IMR-90 (cell line): ENCODE measurements around the gene ADCY5. TPM values are rescaled to one million over a fixed set of nuclear protein-coding genes. Genes with fewer than 3 reads are reported as not detected.

ENCODE experiments used
- ATAC-seq: fragments of 200-7000 bp; cut with Tn5 transposase; 2 replicates; pipeline ENCODE4 v1.9.1; 2020; ENCODE audit warnings: low read depth, mild to moderate bottlenecking, moderate library complexity
- BruUV-seq: library from RNA; stranded (reverse); fragments of 400-500 nt; replicated peaks from 2 replicates; lab custom pipeline; 2021; lab: Mats Ljungman, UMichigan
- CTCF ChIA-PET: fragments of 300-600 bp; formaldehyde crosslinking; extraction: SDS; loops from one replicate; lab custom pipeline; 2021; ENCODE audit warnings: antibody characterized with exemption; lab: Yijun Ruan, JAX
- POLR2A ChIA-PET: fragments of 300-600 bp; sonication (Branson Sonifier 250); formaldehyde crosslinking; loops from one replicate; lab custom pipeline; 2022; ENCODE audit warnings: antibody characterized with exemption; ENCODE audit not compliant: unreplicated experiment; lab: Charles Lee
- DNase-seq: peaks from one replicate; pipeline ENCODE4 v3.0.0; 2013
- H2AFZ ChIP-seq: replicated peaks from 2 replicates; pipeline ENCODE3; 2013; ENCODE audit warnings: low read length, mild to moderate bottlenecking; ENCODE audit not compliant: poor library complexity
- H2AK5ac ChIP-seq: 2 replicates; pipeline ENCODE4 v1.6.1; 2013; ENCODE audit warnings: low read depth, low read length, inconsistent platforms
- H2AK9ac ChIP-seq: replicated peaks from 2 replicates; pipeline ENCODE3; 2013; ENCODE audit warnings: mild to moderate bottlenecking, low read depth, low read length, moderate library complexity; ENCODE audit not compliant: poor library complexity
- H2BK120ac ChIP-seq: 2 replicates; pipeline ENCODE4 v1.6.1; 2013; ENCODE audit warnings: low read depth, low read length, inconsistent platforms
- H2BK15ac ChIP-seq: 3 replicates; pipeline ENCODE4 v1.6.1; 2013; ENCODE audit warnings: low read depth, low read length, inconsistent platforms
- H2BK20ac ChIP-seq: 2 replicates; pipeline ENCODE4 v1.6.1; 2013; ENCODE audit warnings: low read depth, mild to moderate bottlenecking, inconsistent platforms, low read length, moderate library complexity
- H2BK5ac ChIP-seq: 2 replicates; pipeline ENCODE4 v1.6.1; 2013; ENCODE audit warnings: mild to moderate bottlenecking, low read depth, low read length, inconsistent platforms; ENCODE audit not compliant: poor library complexity, severe bottlenecking
- H3K14ac ChIP-seq: replicated peaks from 2 replicates; pipeline ENCODE4 v1.6.1; 2013; ENCODE audit warnings: low read depth, low read length, inconsistent platforms
- H3K18ac ChIP-seq: 2 replicates; pipeline ENCODE4 v1.6.1; 2013; ENCODE audit warnings: low read depth, low read length, control low read depth
- H3K23ac ChIP-seq: 2 replicates; pipeline ENCODE4 v1.6.1; 2013; ENCODE audit warnings: low read depth, low read length, inconsistent platforms
- H3K27ac ChIP-seq: 2 replicates; pipeline ENCODE4 v1.5.1; 2013; ENCODE audit warnings: mild to moderate bottlenecking, control low read depth, low read length; ENCODE audit not compliant: insufficient read depth
- H3K27me3 ChIP-seq: 2 replicates; pipeline ENCODE4 v1.6.1; 2013; ENCODE audit warnings: low read length; ENCODE audit not compliant: control insufficient read depth, insufficient read depth
- H3K36me3 ChIP-seq: 2 replicates; pipeline ENCODE4 v1.6.1; 2013; ENCODE audit warnings: low read length, mixed read lengths; ENCODE audit not compliant: control insufficient read depth, insufficient read depth
- H3K4ac ChIP-seq: 2 replicates; pipeline ENCODE4 v1.6.1; 2013; ENCODE audit warnings: low read depth, low read length, inconsistent platforms
- H3K4me1 ChIP-seq: 2 replicates; pipeline ENCODE4 v1.6.1; 2013; ENCODE audit warnings: low read length, mixed read lengths; ENCODE audit not compliant: control insufficient read depth, insufficient read depth
- H3K4me2 ChIP-seq: 2 replicates; pipeline ENCODE4 v1.6.1; 2013; ENCODE audit warnings: low read depth, mild to moderate bottlenecking, control low read depth, low read length, moderate library complexity
- H3K4me3 ChIP-seq: 2 replicates; pipeline ENCODE4 v1.5.1; 2013; ENCODE audit warnings: low read depth, mild to moderate bottlenecking, control low read depth, low read length, moderate library complexity; ENCODE audit not compliant: insufficient read depth
- H3K56ac ChIP-seq: 2 replicates; pipeline ENCODE4 v1.6.1; 2013; ENCODE audit warnings: low read length, inconsistent platforms; ENCODE audit not compliant: insufficient read depth; ENCODE audit errors: extremely low read depth
- H3K79me1 ChIP-seq, 2 experiments: 2 replicates each; pipeline ENCODE4 v1.6.1; 2013; ENCODE audit warnings: low read length in 2 of 2, inconsistent platforms in 1 of 2, low read depth in 1 of 2
- H3K9ac ChIP-seq: 2 replicates; pipeline ENCODE4 v1.6.1; 2013; ENCODE audit warnings: low read depth, low read length, control low read depth
- H3K9me1 ChIP-seq: 2 replicates; pipeline ENCODE4 v1.6.1; 2013; ENCODE audit warnings: low read length, inconsistent platforms; ENCODE audit not compliant: insufficient read depth
- H3K9me3 ChIP-seq: 2 replicates; pipeline ENCODE4 v1.6.1; 2013; ENCODE audit warnings: low read length; ENCODE audit not compliant: control insufficient read depth, insufficient read depth
- H4K20me1 ChIP-seq: 2 replicates; pipeline ENCODE4 v1.6.1; 2013; ENCODE audit warnings: low read length, inconsistent platforms; ENCODE audit not compliant: insufficient read depth
- H4K5ac ChIP-seq: 2 replicates; pipeline ENCODE4 v1.6.1; 2013; ENCODE audit warnings: mild to moderate bottlenecking, low read depth, low read length, control low read depth
- H4K8ac ChIP-seq, 2 experiments: 2 replicates each; pipeline ENCODE4 v1.6.1; 2013; ENCODE audit warnings: low read depth in 2 of 2, low read length in 2 of 2, control low read depth in 1 of 2, inconsistent platforms in 1 of 2
- H4K91ac ChIP-seq: 2 replicates; pipeline ENCODE4 v1.6.1; 2013; ENCODE audit warnings: low read depth, low read length, inconsistent platforms; ENCODE audit not compliant: insufficient read depth
- FOS ChIP-seq: fragments of 150-350 bp; IDR thresholded peaks from 2 replicates; pipeline ENCODE4 v1.6.1; 2016; ENCODE audit warnings: low read depth, low read length
- MAFK ChIP-seq: IDR thresholded peaks from 2 replicates; pipeline ENCODE4 v1.6.1; 2012; ENCODE audit warnings: low read depth, low read length, improper control_type of control experiment
- MXI1 ChIP-seq: IDR thresholded peaks from 2 replicates; pipeline ENCODE4 v1.6.1; 2012; ENCODE audit warnings: low read depth, mild to moderate bottlenecking, low read length, moderate library complexity, borderline replicate concordance
- NFE2L2 ChIP-seq: fragments of 150-350 bp; IDR thresholded peaks from 2 replicates; pipeline ENCODE4 v1.6.1; 2016; ENCODE audit warnings: low read depth, mild to moderate bottlenecking, low read length
- POLR2A ChIP-seq: IDR thresholded peaks from 2 replicates; pipeline ENCODE4 v1.6.1; 2012; ENCODE audit warnings: mild to moderate bottlenecking, low read depth, low read length
- RAD21 ChIP-seq: IDR thresholded peaks from 2 replicates; pipeline ENCODE4 v1.6.1; 2012; ENCODE audit warnings: low read length, improper control_type of control experiment
- RCOR1 ChIP-seq: IDR thresholded peaks from 2 replicates; pipeline ENCODE4 v1.6.1; 2012; ENCODE audit warnings: mild to moderate bottlenecking, low read length, improper control_type of control experiment; ENCODE audit not compliant: insufficient replicate concordance
- RFX5 ChIP-seq: IDR thresholded peaks from 2 replicates; pipeline ENCODE4 v1.8.0; 2012; ENCODE audit warnings: low read depth, mild to moderate bottlenecking, low read length, moderate library complexity
- SMC3 ChIP-seq: fragments of 150-350 bp; IDR thresholded peaks from 2 replicates; pipeline ENCODE4 v1.6.1; 2016; ENCODE audit warnings: low read depth, mild to moderate bottlenecking, antibody characterized with exemption, low read length, moderate library complexity
- WGBS, 2 experiments: methylation state at CpG; one replicate each; pipeline versions ENCODE4 v1.1.5 to v1.1.7; 2013; ENCODE audit warnings: missing lambda C conversion rate in 2 of 2; ENCODE audit not compliant: insufficient read length in 1 of 2; ENCODE audit errors: extremely low coverage in 2 of 2; 5-methylcytosine and 5-hydroxymethylcytosine counted together
- dilution Hi-C: fragments of 300-500 bp; cut with HindIII; formaldehyde crosslinking; loops from one replicate; pipeline ENCODE4 v1.14.3; 2018; ENCODE audit warnings: low sequenced_read_pairs; ENCODE audit not compliant: unreplicated experiment
- in situ Hi-C: fragments of 300-500 bp; cut with MboI; formaldehyde crosslinking; loops from 3 replicates; pipeline ENCODE4 v1.14.3; 2019; ENCODE audit warnings: low sequenced_read_pairs, inconsistent platforms, mixed read lengths
- intact Hi-C: fragments of 100-400 bp; cut with micrococcal nuclease; formaldehyde crosslinking; loops from 2 replicates; pipeline ENCODE4 v1.10.0; 2022
- polyA plus RNA-seq, 3 experiments: library from polyadenylated mRNA; depleted of rRNA; stranded (reverse); fragments of >200 nt; gene quantifications; 2 replicates each; pipeline ENCODE4 v1.2.3, GENCODE V29; 2012; ENCODE audit warnings: low replicate concordance in 1 of 3
- total RNA-seq: library from RNA; depleted of rRNA; stranded (reverse); fragments of >200 nt; gene quantifications from 2 replicates; pipeline ENCODE4 v1.2.3, GENCODE V29; 2012
- TF ChIP-seq, protein P1 (sequence below): conservative IDR thresholded peaks from 2 replicates; pipeline ENCODE4 v1.5.1; 2012; ENCODE audit warnings: mild to moderate bottlenecking, low read depth, low read length, improper control_type of control experiment
- TF ChIP-seq, protein P2 (sequence below): fragments of 150-350 bp; IDR thresholded peaks from 2 replicates; pipeline ENCODE4 v1.6.1; 2016; ENCODE audit warnings: low read depth, mild to moderate bottlenecking, low read length, moderate library complexity, borderline replicate concordance
- TF ChIP-seq, protein P3 (sequence below): fragments of 150-350 bp; IDR thresholded peaks from 2 replicates; pipeline ENCODE4 v1.6.1; 2017; ENCODE audit warnings: mild to moderate bottlenecking, antibody characterized with exemption, low read length, low read depth

Gene ADCY5
- total and polyA plus RNA-seq, 2 of the 4 experiments (the other 2 are of a cell fraction), result 0.14 to 0.18 TPM

DNA sequence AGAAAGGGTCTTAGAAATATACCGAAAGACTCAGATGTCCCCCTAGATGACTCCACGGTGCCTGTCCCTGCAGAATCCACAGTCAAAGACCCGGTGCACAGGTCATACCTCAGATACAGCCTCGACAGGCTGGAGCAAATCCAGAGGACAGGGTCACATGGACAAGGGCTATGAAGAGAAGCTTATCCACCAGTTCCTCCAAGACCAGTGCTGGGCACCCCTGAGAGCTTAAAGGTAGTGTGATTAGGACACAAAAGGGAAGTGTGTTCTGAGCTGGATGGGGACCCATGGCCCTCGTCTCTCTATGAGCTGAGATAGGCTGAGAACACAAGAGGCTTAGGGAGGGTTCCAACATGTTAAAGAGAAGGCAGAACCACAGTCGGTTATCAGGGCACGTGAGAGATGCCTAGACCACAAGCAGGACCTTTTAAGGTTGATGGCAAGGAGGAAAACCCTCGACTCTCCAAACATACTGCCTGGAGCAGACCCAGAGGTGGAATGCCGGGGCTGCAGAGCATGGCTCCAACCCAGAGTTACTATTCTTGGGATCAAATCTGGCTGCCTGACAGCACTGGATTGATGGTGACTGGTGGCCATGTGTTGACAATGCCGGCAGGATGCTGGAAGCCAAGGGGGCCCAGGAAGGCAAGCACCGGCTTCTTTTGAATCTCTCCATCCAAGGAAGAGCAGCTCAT lies 46.9 kb downstream of the ADCY5 start:
- DNase-seq (no peak), ATAC-seq (no peak)
- Histone ChIP-seq H3K27ac (no peak overlapping the region), H3K4me2 (no peak overlapping the region), H2AFZ (no peak overlapping the region), H3K4me3 (no peak overlapping the region), H3K4ac (no peak overlapping the region), H4K20me1 (no peaks in the 10 kb centered on the region), H4K5ac (no peak overlapping the region), H3K79me1 (no peaks in the 10 kb centered on the region), H4K91ac (no peak overlapping the region), H3K56ac (no peak overlapping the region), H3K23ac (no peak overlapping the region), H2BK20ac (no peak overlapping the region), H3K9ac (no peak overlapping the region), H3K9me3 (no peaks in the 10 kb centered on the region), H4K8ac (no peak overlapping the region), H3K27me3 (peaks cover 47% of the 10 kb centered on the region), H3K4me1 (no peaks in the 10 kb centered on the region; the same call in 1 of the 2 replicates), H3K9me1 (no peaks in the 10 kb centered on the region), H2AK5ac (no peak overlapping the region), H2BK15ac (no peak overlapping the region), H2AK9ac (no peak overlapping the region), H3K14ac (no peak overlapping the region), H3K18ac (no peak overlapping the region), H3K36me3 (no peaks in the 10 kb centered on the region), H2BK120ac (no peak overlapping the region), H2BK5ac (no peak overlapping the region)
- WGBS, 2 experiments, result 0% methylated on average over 1 of the region's 11 CpGs; no CpG with 5 or more reads in 1 of the 2 experiments
- dilution Hi-C loops (no loop called here), intact Hi-C loops (no loop called here), in situ Hi-C loops (no loop called here)
- no TSS peak for BruUV-seq
- TF ChIP-seq, protein P1, sequence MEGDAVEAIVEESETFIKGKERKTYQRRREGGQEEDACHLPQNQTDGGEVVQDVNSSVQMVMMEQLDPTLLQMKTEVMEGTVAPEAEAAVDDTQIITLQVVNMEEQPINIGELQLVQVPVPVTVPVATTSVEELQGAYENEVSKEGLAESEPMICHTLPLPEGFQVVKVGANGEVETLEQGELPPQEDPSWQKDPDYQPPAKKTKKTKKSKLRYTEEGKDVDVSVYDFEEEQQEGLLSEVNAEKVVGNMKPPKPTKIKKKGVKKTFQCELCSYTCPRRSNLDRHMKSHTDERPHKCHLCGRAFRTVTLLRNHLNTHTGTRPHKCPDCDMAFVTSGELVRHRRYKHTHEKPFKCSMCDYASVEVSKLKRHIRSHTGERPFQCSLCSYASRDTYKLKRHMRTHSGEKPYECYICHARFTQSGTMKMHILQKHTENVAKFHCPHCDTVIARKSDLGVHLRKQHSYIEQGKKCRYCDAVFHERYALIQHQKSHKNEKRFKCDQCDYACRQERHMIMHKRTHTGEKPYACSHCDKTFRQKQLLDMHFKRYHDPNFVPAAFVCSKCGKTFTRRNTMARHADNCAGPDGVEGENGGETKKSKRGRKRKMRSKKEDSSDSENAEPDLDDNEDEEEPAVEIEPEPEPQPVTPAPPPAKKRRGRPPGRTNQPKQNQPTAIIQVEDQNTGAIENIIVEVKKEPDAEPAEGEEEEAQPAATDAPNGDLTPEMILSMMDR, result no peak
- TF ChIP-seq FOS, result no peak
- TF ChIP-seq POLR2A, result no peak
- no peak for TF ChIP-seq NFE2L2
- TF ChIP-seq MXI1, result no peak
- no peak for TF ChIP-seq RFX5
- no peak for TF ChIP-seq MAFK
- no peak for TF ChIP-seq RCOR1
- TF ChIP-seq, protein P2, sequence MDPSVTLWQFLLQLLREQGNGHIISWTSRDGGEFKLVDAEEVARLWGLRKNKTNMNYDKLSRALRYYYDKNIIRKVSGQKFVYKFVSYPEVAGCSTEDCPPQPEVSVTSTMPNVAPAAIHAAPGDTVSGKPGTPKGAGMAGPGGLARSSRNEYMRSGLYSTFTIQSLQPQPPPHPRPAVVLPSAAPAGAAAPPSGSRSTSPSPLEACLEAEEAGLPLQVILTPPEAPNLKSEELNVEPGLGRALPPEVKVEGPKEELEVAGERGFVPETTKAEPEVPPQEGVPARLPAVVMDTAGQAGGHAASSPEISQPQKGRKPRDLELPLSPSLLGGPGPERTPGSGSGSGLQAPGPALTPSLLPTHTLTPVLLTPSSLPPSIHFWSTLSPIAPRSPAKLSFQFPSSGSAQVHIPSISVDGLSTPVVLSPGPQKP, result no peak
- TF ChIP-seq, protein P3, sequence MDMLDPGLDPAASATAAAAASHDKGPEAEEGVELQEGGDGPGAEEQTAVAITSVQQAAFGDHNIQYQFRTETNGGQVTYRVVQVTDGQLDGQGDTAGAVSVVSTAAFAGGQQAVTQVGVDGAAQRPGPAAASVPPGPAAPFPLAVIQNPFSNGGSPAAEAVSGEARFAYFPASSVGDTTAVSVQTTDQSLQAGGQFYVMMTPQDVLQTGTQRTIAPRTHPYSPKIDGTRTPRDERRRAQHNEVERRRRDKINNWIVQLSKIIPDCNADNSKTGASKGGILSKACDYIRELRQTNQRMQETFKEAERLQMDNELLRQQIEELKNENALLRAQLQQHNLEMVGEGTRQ, result no peak
- TF ChIP-seq RAD21, result no peak
- no peak for TF ChIP-seq SMC3
- ChIA-PET POLR2A (no interaction called here), CTCF (no interaction called here)
